Immature natural killer cell (primary cell): ENCODE measurements around the gene GPX2. TPM values are rescaled to one million over a fixed set of nuclear protein-coding genes. Genes with fewer than 3 reads are reported as not detected.

Source experiments
- DNase-seq, 3 donors: peaks; one replicate each; pipeline ENCODE4 v3.0.0; 2022; ENCODE audit warnings: mixed read lengths in 1 of 3
- H3K27ac Mint-ChIP-seq, 6 donors: one replicate each; pipeline ENCODE4 v1.8.0; 2020; ENCODE audit warnings: mixed read lengths in 6 of 6, mild to moderate bottlenecking in 5 of 6, inconsistent platforms in 4 of 6, moderate library complexity in 3 of 6
- H3K27me3 Mint-ChIP-seq, 3 donors: one replicate each; pipeline ENCODE4 v1.8.0; 2020 to 2021; ENCODE audit warnings: low read depth in 3 of 3, mild to moderate bottlenecking in 3 of 3, mixed read lengths in 3 of 3, moderate library complexity in 3 of 3, inconsistent platforms in 1 of 3
- H3K36me3 Mint-ChIP-seq, 3 donors: one replicate each; pipeline ENCODE4 v1.8.0; 2020; ENCODE audit warnings: mixed read lengths in 3 of 3, inconsistent platforms in 2 of 3, mild to moderate bottlenecking in 2 of 3
- H3K4me1 Mint-ChIP-seq, 2 donors: one replicate each; pipeline ENCODE4 v1.8.0; 2020; ENCODE audit warnings: inconsistent platforms in 2 of 2, mild to moderate bottlenecking in 2 of 2, mixed read lengths in 2 of 2, moderate library complexity in 1 of 2
- H3K4me3 Mint-ChIP-seq, 5 donors: one replicate each; pipeline ENCODE4 v1.8.0; 2020; ENCODE audit warnings: mild to moderate bottlenecking in 5 of 5, mixed read lengths in 5 of 5, inconsistent platforms in 3 of 5, moderate library complexity in 3 of 5
- H3K9me3 Mint-ChIP-seq, 6 donors: one replicate each; pipeline ENCODE4 v1.8.0; 2020; ENCODE audit warnings: mild to moderate bottlenecking in 6 of 6, mixed read lengths in 6 of 6, inconsistent platforms in 4 of 6, moderate library complexity in 3 of 6
- polyA plus RNA-seq, 3 donors: library from polyadenylated mRNA; unstranded; fragments of 300-500 nt; fragmentation: Illumina TruSeq; gene quantifications; one replicate each; pipeline ENCODE4 v1.2.3, GENCODE V29; 2021

GPX2 gene
- polyA plus RNA-seq, 3 donors from 2014 or later: not detected

GRCh38 chr14:64953661-64954060 is 11.1 kb upstream of the GPX2 start:
- no peak overlapping the region for H3K4me3 Mint-ChIP-seq
- H3K27ac Mint-ChIP-seq: peak overlapping the region in 1 of 6 donors; percentile 51
- no peak for DNase-seq
- no peaks in the 10 kb centered on the region for H3K9me3 Mint-ChIP-seq
- H3K27me3 Mint-ChIP-seq: no peaks in the 10 kb centered on the region
- H3K4me1 Mint-ChIP-seq: peaks cover 0 to 4% of the 10 kb centered on the region in 2 donors
- H3K36me3 Mint-ChIP-seq: peaks cover 0 to 11% (median 7%) of the 10 kb centered on the region in 3 donors

- H3K27me3 Mint-ChIP-seq: no peaks in the 10 kb centered on the region
- H3K9me3 Mint-ChIP-seq: no peaks in the 10 kb centered on the region
- peak overlapping the region in 3 of 6 donors; percentile 33 to 53 (median 51) for H3K27ac Mint-ChIP-seq
- peaks cover 0 to 4% of the 10 kb centered on the region in 2 donors for H3K4me1 Mint-ChIP-seq
- no peak overlapping the region for H3K4me3 Mint-ChIP-seq
- peaks cover 0 to 11% (median 7%) of the 10 kb centered on the region in 3 donors for H3K36me3 Mint-ChIP-seq
- DNase-seq: no peak
Observed at GRCh38 chr14:64953310-64953654, 10.7 kb upstream of the GPX2 start.

- peaks cover 0 to 4% of the 10 kb centered on the region in 2 donors for H3K4me1 Mint-ChIP-seq
- H3K9me3 Mint-ChIP-seq: no peaks in the 10 kb centered on the region
- H3K27me3 Mint-ChIP-seq: no peaks in the 10 kb centered on the region
- no peak for DNase-seq
- peak overlapping the region in 5 of 6 donors; percentile 6 to 59 (median 33) for H3K27ac Mint-ChIP-seq
- H3K4me3 Mint-ChIP-seq: no peak overlapping the region
- H3K36me3 Mint-ChIP-seq: peaks cover 0 to 11% (median 7%) of the 10 kb centered on the region in 3 donors
Observed at GRCh38 chr14:64952598-64953309, 10.2 kb upstream of the GPX2 start.

- peaks cover 0 to 11% (median 7%) of the 10 kb centered on the region in 3 donors for H3K36me3 Mint-ChIP-seq
- H3K27ac Mint-ChIP-seq: no peak overlapping the region
- no peak for DNase-seq
- peaks cover 0 to 4% of the 10 kb centered on the region in 2 donors for H3K4me1 Mint-ChIP-seq
- no peaks in the 10 kb centered on the region for H3K9me3 Mint-ChIP-seq
- H3K27me3 Mint-ChIP-seq: no peaks in the 10 kb centered on the region
- no peak overlapping the region for H3K4me3 Mint-ChIP-seq
Observed at GRCh38 chr14:64951724-64952123, 9.2 kb upstream of the GPX2 start.

- Mint-ChIP-seq H3K27me3 (no peaks in the 10 kb centered on the region), H3K4me1 (peaks cover 4% of the 10 kb centered on the region in 2 donors), H3K4me3 (no peak overlapping the region), H3K36me3 (peaks cover 0 to 15% (median 7%) of the 10 kb centered on the region in 3 donors), H3K27ac (peak overlapping the region in 1 of 6 donors; percentile 29), H3K9me3 (no peaks in the 10 kb centered on the region)
- no peak for DNase-seq
Observed at GRCh38 chr14:64951291-64951690, 8.7 kb upstream of the GPX2 start.

GRCh38 chr14:64950889-64951288 is 8.3 kb upstream of the GPX2 start:
- Mint-ChIP-seq H3K27ac (no peak overlapping the region), H3K4me3 (no peak overlapping the region), H3K9me3 (no peaks in the 10 kb centered on the region), H3K36me3 (peaks cover 0 to 19% (median 7%) of the 10 kb centered on the region in 3 donors), H3K27me3 (no peaks in the 10 kb centered on the region), H3K4me1 (peaks cover 4 to 8% of the 10 kb centered on the region in 2 donors)
- no peak for DNase-seq

DNA sequence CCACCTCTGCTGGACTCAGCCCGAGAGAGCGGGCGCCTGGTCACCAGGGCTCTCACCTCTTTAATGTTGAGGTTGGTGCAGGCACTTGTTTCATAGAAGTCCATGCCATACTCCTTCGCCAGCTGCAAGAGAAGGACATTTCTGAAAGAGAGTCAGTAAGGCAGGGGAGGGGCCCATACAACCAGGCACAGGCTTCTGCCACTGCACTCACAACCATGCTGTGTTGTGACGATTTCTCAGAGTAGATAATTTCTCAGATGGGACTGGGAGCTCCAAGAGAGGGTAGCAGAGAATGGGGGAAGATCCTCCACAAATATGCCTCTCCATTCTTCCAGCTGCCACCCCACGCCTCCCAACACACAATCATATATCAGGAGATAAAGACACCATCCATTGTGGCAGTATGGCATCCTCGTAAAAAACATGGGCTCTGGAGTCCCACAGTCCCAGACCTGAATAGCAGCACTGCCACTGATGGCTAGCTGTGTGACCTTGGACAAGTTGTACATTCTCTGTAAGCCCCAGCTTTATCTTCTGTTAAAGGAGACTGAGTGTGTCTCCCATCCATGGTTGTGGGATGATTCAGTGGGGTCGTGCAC is 6.2 kb upstream of the GPX2 start:
- H3K9me3 Mint-ChIP-seq: no peaks in the 10 kb centered on the region
- no peak overlapping the region for H3K4me3 Mint-ChIP-seq
- H3K4me1 Mint-ChIP-seq: peaks cover 20 to 22% of the 10 kb centered on the region in 2 donors
- H3K27ac Mint-ChIP-seq: no peak overlapping the region
- no peaks in the 10 kb centered on the region for H3K27me3 Mint-ChIP-seq
- H3K36me3 Mint-ChIP-seq: peaks cover 0 to 17% (median 3%) of the 10 kb centered on the region in 3 donors
- no peak for DNase-seq

GRCh38 chr14:64947710-64948611 is 5.4 kb upstream of the GPX2 start:
- H3K4me3 Mint-ChIP-seq: no peak overlapping the region
- peaks cover 26 to 29% of the 10 kb centered on the region in 2 donors for H3K4me1 Mint-ChIP-seq
- DNase-seq: no peak
- no peak overlapping the region for H3K27ac Mint-ChIP-seq
- H3K27me3 Mint-ChIP-seq: no peaks in the 10 kb centered on the region
- H3K36me3 Mint-ChIP-seq: peaks cover 0 to 17% (median 3%) of the 10 kb centered on the region in 3 donors
- no peaks in the 10 kb centered on the region for H3K9me3 Mint-ChIP-seq

DNA sequence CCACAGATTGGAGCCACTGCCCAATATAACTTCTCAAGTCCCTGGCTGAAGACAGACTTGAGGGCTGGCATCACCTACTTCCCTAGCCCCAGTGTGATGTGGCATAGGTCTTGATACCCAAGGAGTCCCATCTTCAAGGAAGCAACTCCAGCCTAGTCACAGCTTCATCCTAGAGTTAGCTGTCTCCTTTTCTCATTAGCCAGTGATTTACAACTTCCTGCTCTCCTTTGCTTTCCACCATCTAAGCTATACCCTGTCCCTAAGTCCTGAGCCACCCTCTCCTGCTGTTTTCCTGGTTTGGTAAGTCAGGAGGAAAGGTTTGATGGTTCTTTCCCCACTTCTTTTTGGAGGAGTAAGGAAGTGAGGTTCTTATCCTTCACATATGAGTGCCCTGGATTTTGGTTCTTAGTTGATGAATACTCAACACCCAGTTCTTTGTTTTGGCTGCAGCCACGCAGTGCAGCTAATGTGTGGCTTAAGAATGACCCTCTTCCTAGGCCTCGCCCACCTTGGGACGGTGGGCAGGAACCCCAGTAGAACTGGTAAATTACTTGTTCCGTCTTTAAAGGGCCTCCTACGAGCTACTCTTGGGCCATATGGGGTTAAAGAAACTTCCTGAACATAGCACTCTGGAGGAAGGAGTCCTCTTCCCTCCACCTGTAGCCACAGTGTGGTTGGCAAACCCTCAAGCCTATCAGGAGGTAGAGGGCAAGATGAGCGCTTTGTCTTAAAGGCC is 3.9 kb upstream of the GPX2 start:
- peak overlapping the region in 2 of 6 donors; percentile 24 to 40 for H3K27ac Mint-ChIP-seq
- no peaks in the 10 kb centered on the region for H3K9me3 Mint-ChIP-seq
- no peak overlapping the region for H3K4me3 Mint-ChIP-seq
- no peaks in the 10 kb centered on the region for H3K27me3 Mint-ChIP-seq
- peaks cover 0 to 17% (median 3%) of the 10 kb centered on the region in 3 donors for H3K36me3 Mint-ChIP-seq
- H3K4me1 Mint-ChIP-seq: peaks cover 29 to 36% of the 10 kb centered on the region in 2 donors
- DNase-seq: no peak

DNA sequence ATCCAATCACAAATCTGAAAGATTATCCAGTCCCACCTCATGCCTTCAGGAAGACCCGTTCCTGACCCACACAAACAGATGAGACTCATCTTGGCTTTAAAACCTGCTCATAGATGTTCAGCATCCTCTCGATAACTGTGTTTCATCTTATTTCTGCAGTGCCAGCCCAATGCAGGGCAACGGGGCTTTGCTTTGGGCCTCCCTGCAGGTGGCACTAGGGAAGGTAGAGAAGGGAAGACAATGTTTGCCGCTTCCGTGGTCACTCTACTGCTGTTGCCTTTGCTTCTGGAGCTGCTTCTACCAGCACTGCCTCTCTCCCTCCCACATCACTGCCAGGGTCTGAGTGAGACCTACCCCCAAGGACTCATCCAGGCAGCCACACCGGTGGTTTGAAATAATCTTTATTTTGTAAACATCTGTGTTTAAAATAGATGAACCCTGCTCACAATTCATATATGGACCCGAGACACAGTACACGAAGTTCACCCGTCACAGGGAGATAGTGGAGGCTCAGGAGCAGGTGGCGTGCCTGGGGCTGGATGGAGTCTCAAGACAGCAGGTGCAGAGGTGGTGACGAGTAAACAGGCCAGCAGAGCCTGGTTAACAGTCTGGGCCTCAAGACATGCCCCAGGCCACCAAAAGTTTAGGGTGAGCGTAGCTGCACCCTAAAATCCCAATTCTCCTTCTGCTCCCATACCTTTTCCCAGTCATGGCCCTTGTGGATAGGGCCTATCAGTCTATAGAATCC is 3.1 kb upstream of the GPX2 start:
- peaks cover 0 to 21% (median 6%) of the 10 kb centered on the region in 3 donors for H3K36me3 Mint-ChIP-seq
- H3K9me3 Mint-ChIP-seq: no peaks in the 10 kb centered on the region
- no peak for DNase-seq
- H3K4me1 Mint-ChIP-seq: peaks cover 32 to 36% of the 10 kb centered on the region in 2 donors
- H3K27ac Mint-ChIP-seq: peak overlapping the region in 2 of 6 donors; percentile 8 to 61
- H3K4me3 Mint-ChIP-seq: no peak overlapping the region
- H3K27me3 Mint-ChIP-seq: no peaks in the 10 kb centered on the region

DNA sequence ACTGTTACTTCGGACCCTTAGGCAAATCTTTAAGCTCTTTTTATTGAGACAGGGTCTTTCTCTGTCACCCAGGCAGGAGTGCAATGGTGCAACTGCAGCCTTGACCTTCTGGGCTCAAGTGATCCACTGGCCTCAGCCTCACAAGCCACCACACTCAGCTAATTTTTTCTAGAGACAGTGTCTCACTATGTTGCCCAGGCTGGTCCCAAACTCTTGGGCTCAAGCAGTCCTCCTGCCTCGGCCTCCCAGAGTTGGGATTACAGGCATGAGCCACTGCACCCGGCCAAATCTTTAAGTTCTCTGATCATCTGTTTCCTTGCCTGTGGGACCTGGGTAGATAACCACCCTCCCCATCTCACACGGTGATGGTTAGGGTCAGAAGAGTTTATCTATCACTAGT is 2.3 kb upstream of the GPX2 start:
- Mint-ChIP-seq H3K36me3 (peaks cover 4 to 23% (median 10%) of the 10 kb centered on the region in 3 donors), H3K27ac (no peak overlapping the region), H3K4me1 (peaks cover 35 to 42% of the 10 kb centered on the region in 2 donors), H3K27me3 (no peaks in the 10 kb centered on the region), H3K4me3 (no peak overlapping the region), H3K9me3 (no peaks in the 10 kb centered on the region)
- no peak for DNase-seq

DNA sequence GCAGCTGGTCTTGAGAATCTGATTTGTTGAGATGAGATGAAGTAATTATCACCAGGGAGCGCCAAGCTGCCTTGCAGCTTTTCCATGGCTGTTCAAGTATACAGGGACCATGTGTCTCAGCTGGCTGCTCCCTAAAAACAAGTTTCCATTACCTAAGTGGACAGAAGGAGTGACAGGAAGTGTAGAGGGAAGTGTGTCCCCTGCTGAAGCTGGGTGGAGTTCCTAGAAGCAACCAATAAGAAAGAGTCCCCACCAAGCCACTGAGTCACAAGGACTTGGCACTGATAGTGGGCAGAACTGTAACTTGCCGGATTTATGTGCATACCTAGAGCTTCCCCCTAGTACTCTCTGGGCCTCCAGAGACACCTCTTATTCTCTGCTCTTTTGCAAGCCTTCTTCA is 1.5 kb upstream of the GPX2 start:
- Mint-ChIP-seq H3K9me3 (no peaks in the 10 kb centered on the region), H3K4me1 (peaks cover 35 to 42% of the 10 kb centered on the region in 2 donors), H3K27ac (peak overlapping the region in 5 of 6 donors; percentile 23 to 77 (median 46)), H3K4me3 (peak overlapping the region in 2 of 5 donors; percentile 28 to 44), H3K36me3 (peaks cover 4 to 28% (median 8%) of the 10 kb centered on the region in 3 donors), H3K27me3 (no peaks in the 10 kb centered on the region)
- DNase-seq: no peak
